ENCODE results near the gene GNL1. TPM values are rescaled to one million over a fixed set of nuclear protein-coding genes. Genes with fewer than 3 reads are reported as not detected.

The GNL1 gene
- 10 to 100 TPM; 12.3 to 14.0 TPM for total RNA-seq
- 10 to 100 TPM; 10.1 to 18.2 TPM for polyA plus RNA-seq

GRCh38 chr6:30556066-30556905 lies at the start of gene GNL1:
Gene GNL1 (minus strand): TSS chr6:30556489. CDS start chr6:30556203, 286 bp downstream.
- no peaks in the 10 kb centered on the region for H3K9me3 ChIP-seq (ENCODE audit: control insufficient read depth in 4 of 4, low read length in 3 of 4)
- WGBS = under 1% methylated on average over 71 of the region's 71 CpGs
- H3K36me3 ChIP-seq (ENCODE audit: control insufficient read depth in 4 of 4, insufficient read depth in 3 of 4, low read depth in 1 of 4, low read length in 3 of 4) = peaks cover 0 to 18% (median 7%) of the 10 kb centered on the region in 4 donors
- DNase-seq (ENCODE audit: low spot score) = peak; percentile 96
- H3K27me3 ChIP-seq (ENCODE audit: control insufficient read depth in 4 of 4, insufficient read depth in 4 of 4, low read length in 3 of 4) = no peaks in the 10 kb centered on the region
- peak within 1 kb of the TSS; percentile 85 to 98 (median 85) for H3K4me3 ChIP-seq (ENCODE audit: low read depth in 1 of 3, low read length in 3 of 3)
- TF ChIP-seq FOXA2 (IDR thresholded peaks at IDR 0.05) (no peak), TAF1 (conservative IDR thresholded peaks at IDR 0.05) (no peak), YY1 (IDR thresholded peaks at IDR 0.05) (no peak), CTCF (IDR thresholded peaks at IDR 0.05; ENCODE audit: low read depth, low read length, missing input control) (no peak), RAD21 (IDR thresholded peaks at IDR 0.05) (no peak), NR2F2 (IDR thresholded peaks at IDR 0.05) (peak; percentile 98), HNF4A (conservative IDR thresholded peaks at IDR 0.05) (peak; percentile 70 to 74), ATF3 (IDR thresholded peaks at IDR 0.05) (peak; percentile 68), HNF4G (IDR thresholded peaks at IDR 0.05) (no peak), ZBTB33 (IDR thresholded peaks at IDR 0.05) (no peak), FOXA1 (IDR thresholded peaks at IDR 0.05) (no peak), REST (IDR thresholded peaks at IDR 0.05) (peak; percentile 70), EGR1 (IDR thresholded peaks at IDR 0.05; ENCODE audit: low read depth in 2 of 2) (peak; percentile 84 to 86), JUND (IDR thresholded peaks at IDR 0.05) (peak in 1 of 2 donors; percentile 50), SP1 (IDR thresholded peaks at IDR 0.05) (peak; percentile 69), GABPA (IDR thresholded peaks at IDR 0.05 in 1 of 2, conservative IDR thresholded peaks at IDR 0.05 in 1 of 2) (no peak), RXRA (IDR thresholded peaks at IDR 0.05) (peak in 1 of 2 donors; percentile 74), MAX (IDR thresholded peaks at IDR 0.05) (peak; percentile 60)
- H3K27ac ChIP-seq (ENCODE audit: low read depth in 1 of 2, low read length in 2 of 2) = peak within 1 kb of the TSS; percentile 99
- H3K4me1 ChIP-seq (ENCODE audit: control insufficient read depth in 4 of 4, insufficient read depth in 4 of 4, low read length in 3 of 4) = peaks cover 4 to 29% (median 17%) of the 10 kb centered on the region in 4 donors
- H3K9ac ChIP-seq (ENCODE audit: low read depth in 1 of 2, low read length in 2 of 2) = peak within 1 kb of the TSS; percentile 71 to 85
